Upper lobe of left lung (tissue), 4 donors: Measurements from ENCODE around the gene POLR1D.

ENCODE experiments used
- EP300 ChIP-seq, 4 donors: sonication (generic); formaldehyde crosslinking; IDR thresholded peaks; one replicate each; pipeline ENCODE4 v1.5.1; 2017; ENCODE audit warnings: antibody characterized with exemption in 4 of 4, control low read depth in 2 of 4
- POLR2A ChIP-seq, 4 donors: fragments of 450-650 bp; IDR thresholded peaks; one replicate each; pipeline ENCODE4 v1.5.1; 2016 to 2017; ENCODE audit warnings: antibody characterized with exemption in 4 of 4, mild to moderate bottlenecking in 2 of 4

GRCh38 chr13:27638521-27638920 lies 16.8 kb downstream of the POLR1D start:
- no peak for TF ChIP-seq EP300 (IDR thresholded peaks at IDR 0.05)
- TF ChIP-seq POLR2A (IDR thresholded peaks at IDR 0.05) = no peak
